Thoracic aorta (tissue), 2 donors: ENCODE measurements around the gene TSSK2. TPM values are rescaled to one million over a fixed set of nuclear protein-coding genes. Genes with fewer than 3 reads are reported as not detected.

ENCODE experiments used
- ATAC-seq: fragments of 150-250 bp; one replicate; pipeline ENCODE4 v1.8.0; 2017; ENCODE audit warnings: low read depth; ENCODE audit not compliant: insufficient number of reproducible peaks, low FRiP score
- DNase-seq: peaks from one replicate; pipeline ENCODE4 v3.0.0-alpha.2; 2020; ENCODE audit warnings: low spot score
- H3K27ac ChIP-seq, 2 donors: fragments of 200-600 bp; sonication (generic); 1 replicate in 1 of 2; 2 replicates in 1 of 2; pipeline ENCODE4 v1.5.1; 2016; ENCODE audit warnings: mild to moderate bottlenecking in 2 of 2, moderate library complexity in 2 of 2
- H3K27me3 ChIP-seq: fragments of 200-600 bp; sonication (generic); replicated peaks from 2 replicates; pipeline ENCODE4 v1.6.0; 2016; ENCODE audit warnings: mild to moderate bottlenecking; ENCODE audit not compliant: insufficient read depth
- H3K36me3 ChIP-seq: fragments of 200-600 bp; sonication (generic); one replicate; pipeline ENCODE4 v1.5.1; 2016
- H3K4me1 ChIP-seq, 2 donors: fragments of 200-600 bp; sonication (generic); 1 replicate in 1 of 2; 2 replicates in 1 of 2; pipeline versions ENCODE4 v1.5.1 to v1.6.0; 2016; ENCODE audit warnings: low read depth in 2 of 2, mild to moderate bottlenecking in 1 of 2; ENCODE audit not compliant: control insufficient read depth in 1 of 2
- H3K4me3 ChIP-seq: fragments of 200-600 bp; sonication (generic); 2 replicates; pipeline ENCODE4 v1.5.1; 2016; ENCODE audit warnings: mild to moderate bottlenecking
- H3K9me3 ChIP-seq: fragments of 200-600 bp; sonication (generic); 2 replicates; pipeline ENCODE4 v1.5.1; 2016
- CTCF ChIP-seq: fragments of 200-600 bp; sonication (generic); IDR thresholded peaks from one replicate; pipeline ENCODE4 v1.5.1; 2019; ENCODE audit warnings: antibody characterized with exemption
- total RNA-seq, 2 donors: library from RNA; depleted of rRNA; stranded (reverse); fragments of >200 nt; gene quantifications; one replicate each; pipeline versions ENCODE4 v1.1.0 to v1.2.3, GENCODE V29; 2016

The TSSK2 gene
- total RNA-seq, 2 donors from 2014 or later = not detected

GRCh38 chr22:19167106-19167869, 36.2 kb downstream of the TSSK2 start:
- Histone ChIP-seq H3K4me1 (peaks cover 8 to 25% of the 10 kb centered on the region in 2 donors), H3K27me3 (peaks cover 17% of the 10 kb centered on the region), H3K9me3 (peaks cover 5% of the 10 kb centered on the region), H3K4me3 (no peak overlapping the region), H3K27ac (no peak overlapping the region), H3K36me3 (no peaks in the 10 kb centered on the region)
- no peak for DNase-seq
- ATAC-seq = no peak
- TF ChIP-seq CTCF = no peak

GRCh38 chr22:19168088-19168890, 37.2 kb downstream of the TSSK2 start:
- TF ChIP-seq CTCF = no peak
- DNase-seq (no peak), ATAC-seq (no peak)
- H3K9me3 ChIP-seq = peaks cover 5% of the 10 kb centered on the region
- H3K4me1 ChIP-seq = peaks cover 13 to 35% of the 10 kb centered on the region in 2 donors
- H3K27ac ChIP-seq = no peak overlapping the region
- H3K36me3 ChIP-seq = no peaks in the 10 kb centered on the region
- H3K27me3 ChIP-seq = peaks cover 17% of the 10 kb centered on the region
- no peak overlapping the region for H3K4me3 ChIP-seq

- Histone ChIP-seq H3K36me3 (no peaks in the 10 kb centered on the region), H3K9me3 (peaks cover 4% of the 10 kb centered on the region), H3K4me1 (peaks cover 16 to 45% of the 10 kb centered on the region in 2 donors), H3K27me3 (peaks cover 17% of the 10 kb centered on the region), H3K27ac (no peak overlapping the region), H3K4me3 (peak overlapping the region; percentile 64)
- ATAC-seq (no peak), DNase-seq (no peak)
- TF ChIP-seq CTCF = no peak
Observed at GRCh38 chr22:19169002-19169946, 38.2 kb downstream of the TSSK2 start.

- peak overlapping the region; percentile 64 for H3K4me3 ChIP-seq
- no peak for ATAC-seq
- no peak overlapping the region for H3K27ac ChIP-seq
- H3K36me3 ChIP-seq = no peaks in the 10 kb centered on the region
- TF ChIP-seq CTCF = no peak
- DNase-seq = no peak
- peaks cover 17% of the 10 kb centered on the region for H3K27me3 ChIP-seq
- H3K4me1 ChIP-seq = peaks cover 22 to 51% of the 10 kb centered on the region in 2 donors
- no peaks in the 10 kb centered on the region for H3K9me3 ChIP-seq
Observed at GRCh38 chr22:19169947-19170318, 38.8 kb downstream of the TSSK2 start.
